Fibroblast of skin of left quadriceps (primary cell): ENCODE measurements around the gene RBBP8NL.

Experiments used
- DNase-seq, 2 experiments: peaks; one replicate each; pipeline ENCODE4 v3.0.0-alpha.2; 2013; ENCODE audit warnings: low read depth in 2 of 2

The RBBP8NL gene

DNA sequence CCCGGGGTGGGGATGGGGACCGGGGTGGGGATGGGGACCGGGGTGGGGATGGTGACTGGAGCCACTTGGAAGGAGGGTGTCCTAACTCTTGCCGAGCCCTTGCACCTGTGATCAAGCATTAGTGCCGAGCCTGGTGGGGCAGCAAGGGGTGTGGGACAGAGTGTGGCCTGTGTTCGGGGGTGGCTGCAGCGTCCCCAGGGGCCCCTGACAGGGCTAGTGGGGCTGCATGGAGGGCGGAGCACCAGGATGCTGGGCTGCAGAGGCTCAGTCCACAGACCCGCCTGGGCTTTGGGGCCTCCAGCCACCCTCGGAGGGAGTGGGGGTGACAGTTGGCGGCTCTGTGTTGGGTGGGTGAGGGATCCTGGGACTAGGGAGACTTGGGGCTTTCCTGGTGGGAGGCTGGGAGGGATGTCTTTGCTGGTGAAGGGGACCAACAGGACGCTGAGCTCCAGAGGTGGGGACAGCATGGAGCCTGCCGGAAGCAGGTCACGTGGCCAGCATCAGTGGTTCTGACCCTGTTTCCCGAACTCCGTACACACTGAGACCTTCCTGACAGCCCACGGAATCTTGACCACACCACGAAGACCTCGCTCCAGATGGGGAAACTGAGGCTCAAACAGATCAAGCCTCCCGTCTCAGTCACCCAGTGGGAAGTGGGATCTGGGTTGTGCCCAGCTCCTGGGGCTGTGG is 4.6 kb downstream of the RBBP8NL start:
- DNase-seq, result no peak

DNA sequence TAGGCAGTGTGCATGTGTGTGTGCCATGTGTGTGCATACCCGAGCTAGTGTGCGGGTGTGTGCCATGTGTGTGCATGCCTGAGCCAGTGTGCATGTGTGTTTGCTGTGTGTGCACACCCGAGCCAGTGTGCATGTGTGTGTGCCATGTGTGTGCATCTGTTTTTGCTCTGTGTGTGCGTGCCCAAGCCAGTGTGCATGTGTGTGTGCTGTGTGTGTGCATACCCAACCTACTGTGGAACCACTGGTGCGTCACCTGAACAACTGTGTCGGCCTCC is 5.7 kb downstream of the RBBP8NL start:
- DNase-seq, result no peak

DNA sequence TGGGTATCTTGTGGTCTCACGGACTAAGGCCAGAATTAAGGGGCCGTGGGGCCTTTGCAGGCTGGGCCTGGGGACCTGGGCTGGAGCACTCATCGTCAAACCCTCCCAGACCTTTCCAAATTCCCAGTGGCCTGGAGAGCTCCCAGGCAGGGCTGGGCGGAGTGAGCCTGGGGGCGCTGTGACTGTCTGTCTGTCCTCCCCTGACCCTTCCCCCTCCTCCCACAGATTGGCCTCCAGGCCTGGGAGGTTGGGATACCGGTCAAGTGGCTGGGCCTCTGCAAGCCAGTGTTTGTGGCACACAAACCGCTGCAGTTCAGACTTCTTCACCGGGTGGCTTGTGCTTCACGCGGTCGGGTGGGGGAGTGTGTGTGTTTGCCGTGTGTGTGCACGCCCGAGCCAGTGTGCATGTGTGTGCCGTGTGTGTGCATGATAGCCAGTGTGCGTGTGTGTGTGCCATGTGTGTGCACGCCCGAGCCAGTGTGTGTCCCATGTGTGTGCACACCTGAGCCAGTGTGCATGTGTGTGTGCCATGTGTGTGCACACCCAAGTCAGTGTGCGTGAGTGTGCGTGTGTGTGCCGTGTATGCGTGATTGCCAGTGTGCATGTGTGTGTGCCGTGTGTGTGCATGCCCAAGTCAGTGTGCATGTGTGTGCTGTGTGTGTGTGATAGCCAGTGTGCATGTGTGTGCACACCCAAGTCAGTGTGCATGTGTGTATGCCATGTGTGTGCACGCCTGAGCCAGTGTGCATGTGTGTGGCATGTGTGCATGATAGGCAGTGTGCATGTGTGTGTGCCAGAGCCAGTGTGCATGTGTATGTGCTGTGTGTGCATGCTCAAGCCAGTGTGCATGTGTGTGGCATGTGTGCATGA is 6.3 kb downstream of the RBBP8NL start:
- no peak for DNase-seq

DNA sequence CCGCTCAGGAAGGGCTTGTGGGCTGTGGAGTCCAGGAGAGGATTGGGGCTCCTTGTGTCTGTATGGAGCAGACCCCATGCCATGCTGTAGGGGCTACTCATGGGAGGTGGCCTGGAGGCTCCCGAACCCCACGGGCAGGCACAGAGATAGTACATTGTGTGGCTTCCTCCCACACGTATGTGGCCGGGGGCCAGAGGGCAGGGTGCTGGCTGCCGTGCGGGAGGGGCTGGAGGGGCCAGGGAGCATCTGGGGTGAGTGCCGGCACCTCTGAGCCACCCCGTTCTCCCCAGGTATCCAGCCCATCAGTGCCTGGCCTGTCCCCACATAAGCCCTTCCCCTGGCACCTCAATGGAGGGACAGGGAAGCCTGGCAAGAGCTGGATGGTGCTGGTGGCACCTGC is 7.6 kb downstream of the RBBP8NL start:
- no peak for DNase-seq

DNA sequence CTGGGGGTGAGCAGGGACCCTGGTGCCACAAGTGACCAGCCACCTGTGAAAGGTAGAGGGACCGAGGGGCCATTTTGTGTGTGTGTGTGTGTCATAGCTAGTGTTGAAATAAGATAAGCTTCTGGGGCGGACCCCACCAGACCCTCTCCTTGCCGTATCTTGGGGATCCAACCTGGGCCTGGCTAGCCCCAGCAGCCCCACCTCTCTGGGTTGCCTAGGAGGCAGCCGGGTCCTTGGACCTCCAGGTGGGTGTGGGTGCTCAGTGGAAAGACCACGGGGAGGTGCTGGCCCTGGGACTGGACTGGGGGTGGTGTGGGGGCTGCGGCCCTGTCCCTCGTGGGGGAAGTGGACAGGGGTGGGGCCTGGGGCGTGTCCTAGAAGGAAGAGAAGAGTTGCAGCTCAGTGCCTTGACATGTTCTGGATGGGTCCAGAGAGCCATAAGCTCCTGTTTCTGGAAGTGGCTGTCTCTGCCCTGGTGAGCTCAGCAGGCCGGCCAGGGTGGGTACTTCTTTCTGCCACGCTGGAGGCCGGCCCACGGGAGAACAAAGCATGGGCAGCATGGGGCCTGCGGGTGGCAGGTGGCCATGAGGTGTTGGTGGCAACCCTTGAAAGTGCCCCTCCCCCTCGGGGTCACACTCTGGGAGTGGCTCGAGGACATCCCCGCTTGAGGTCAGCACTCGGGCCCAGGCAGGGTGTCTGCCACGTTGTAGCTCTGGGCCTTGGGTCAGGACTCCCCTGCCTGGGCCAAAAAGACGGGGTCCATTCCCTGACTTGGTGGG is 8.4 kb downstream of the RBBP8NL start:
- DNase-seq, result no peak

DNA sequence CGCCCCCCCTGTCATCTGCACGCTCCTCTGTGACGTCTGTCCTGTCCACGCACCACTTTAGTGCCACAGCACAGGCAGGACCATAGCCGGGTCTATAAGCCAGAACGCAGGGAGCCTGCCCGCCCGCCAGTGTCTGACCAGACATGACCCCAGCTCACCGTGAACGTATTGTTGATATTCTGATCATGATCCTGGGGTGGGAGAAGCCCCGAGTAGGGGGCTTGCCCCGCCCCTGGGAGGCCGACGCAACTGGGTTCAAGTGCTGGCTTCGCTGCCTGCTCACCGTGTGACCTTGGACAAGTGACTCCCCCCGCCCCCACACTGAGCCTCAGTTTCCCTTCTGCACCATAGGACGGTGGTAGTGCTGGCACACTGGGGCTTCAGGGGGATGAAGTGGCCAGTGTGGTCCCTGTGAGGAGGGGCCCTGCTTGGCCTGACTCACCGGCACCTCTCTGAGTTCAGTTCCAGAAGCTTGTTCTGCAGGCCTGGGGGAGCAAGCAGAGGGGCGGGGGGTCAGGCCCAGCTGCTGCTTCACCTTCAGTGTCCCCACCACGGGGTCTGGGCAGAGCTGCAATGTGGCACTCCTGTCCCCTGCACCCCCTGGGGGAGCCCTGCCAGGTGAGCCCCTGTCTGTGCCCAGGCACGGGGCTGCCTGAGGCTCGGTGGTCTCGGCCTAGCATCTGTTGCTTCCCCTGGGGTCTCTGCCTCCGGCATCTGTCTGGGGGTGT is 9.2 kb downstream of the RBBP8NL start:
- no peak for DNase-seq

DNA sequence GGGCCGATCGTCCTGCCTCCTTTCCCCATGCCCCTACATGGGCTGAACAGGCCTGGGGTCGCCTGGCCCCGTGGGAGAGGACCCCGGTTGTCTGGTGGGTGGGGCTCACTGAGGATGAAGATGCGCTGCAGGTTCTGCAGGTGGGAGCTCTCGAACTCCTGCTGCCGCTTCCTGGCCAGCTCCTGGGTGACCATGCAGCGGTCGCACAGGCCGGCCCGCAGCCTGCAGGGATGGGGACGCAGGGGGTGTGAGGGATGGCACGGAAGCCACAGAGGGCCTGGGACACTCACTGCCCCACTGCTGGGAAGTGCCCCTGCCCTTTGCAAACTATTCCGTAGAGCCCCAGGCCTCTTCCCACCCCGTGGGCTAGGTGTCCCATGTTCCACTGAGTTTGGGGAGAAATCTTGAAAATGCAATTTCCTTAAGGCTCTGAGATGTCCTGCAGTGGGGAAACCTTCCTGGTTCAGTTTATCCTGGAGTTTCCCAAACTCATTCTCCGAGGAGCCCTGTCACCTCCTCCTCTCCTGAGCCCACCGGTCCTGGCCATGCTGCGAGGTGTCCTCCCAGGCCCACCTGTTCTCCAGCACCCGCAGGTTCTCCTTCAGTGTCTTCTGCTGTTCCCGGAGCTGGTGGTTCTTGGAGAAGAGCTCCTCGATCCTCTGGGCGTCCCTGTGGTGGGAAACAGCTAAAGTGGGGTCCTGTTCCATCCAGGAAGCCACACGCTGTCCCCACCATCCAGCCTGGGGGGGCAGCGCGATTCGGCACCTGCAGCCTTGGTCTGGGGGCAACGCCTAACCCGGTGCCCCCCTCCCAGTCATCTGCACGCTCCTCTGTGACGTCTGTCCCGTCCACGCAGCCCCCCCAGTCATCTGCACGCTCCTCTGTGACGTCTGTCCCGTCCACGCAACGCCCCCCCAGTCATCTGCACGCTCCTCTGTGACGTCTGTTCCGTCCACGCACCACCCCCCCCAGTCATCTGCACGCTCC is 10.4 kb downstream of the RBBP8NL start:
- no peak for DNase-seq

DNA sequence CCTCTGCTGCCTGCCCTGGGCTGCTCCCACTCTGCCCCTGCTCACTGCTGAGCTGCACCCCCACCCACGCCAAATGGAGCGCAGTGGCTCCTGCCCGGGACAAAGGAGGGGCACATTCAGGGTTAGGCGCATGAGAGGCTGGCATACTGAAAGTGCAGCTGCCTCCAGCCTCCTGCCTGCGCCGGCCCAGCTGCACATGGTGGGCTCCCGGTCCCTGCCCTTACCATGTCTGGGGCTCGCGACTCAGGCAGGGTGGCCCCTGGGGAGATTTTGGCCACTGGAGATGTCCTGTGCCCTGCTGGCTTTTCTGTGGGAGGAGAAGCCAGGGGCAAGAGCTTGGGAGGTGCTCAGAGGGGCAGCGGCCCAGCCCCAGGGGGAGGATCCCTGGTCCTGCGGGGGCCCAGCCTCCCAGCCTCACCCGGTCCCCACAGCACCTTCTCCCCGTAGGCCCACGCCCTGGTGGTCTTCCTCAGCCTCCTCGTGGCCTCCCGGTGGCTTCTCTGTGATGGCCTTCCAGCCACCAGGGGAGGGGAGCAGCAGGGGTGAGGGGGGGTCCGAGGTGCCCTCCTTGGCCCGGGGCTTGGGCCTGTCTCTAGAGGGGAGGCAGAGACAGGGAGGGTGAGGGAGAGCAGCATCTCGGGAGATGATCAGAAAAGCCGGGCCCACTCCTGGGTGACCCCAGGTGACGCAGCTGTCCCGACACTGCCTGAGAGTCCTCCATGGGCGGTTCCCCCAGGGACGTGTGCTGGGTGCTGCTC is 11.8 kb downstream of the RBBP8NL start:
- DNase-seq, result no peak

DNA sequence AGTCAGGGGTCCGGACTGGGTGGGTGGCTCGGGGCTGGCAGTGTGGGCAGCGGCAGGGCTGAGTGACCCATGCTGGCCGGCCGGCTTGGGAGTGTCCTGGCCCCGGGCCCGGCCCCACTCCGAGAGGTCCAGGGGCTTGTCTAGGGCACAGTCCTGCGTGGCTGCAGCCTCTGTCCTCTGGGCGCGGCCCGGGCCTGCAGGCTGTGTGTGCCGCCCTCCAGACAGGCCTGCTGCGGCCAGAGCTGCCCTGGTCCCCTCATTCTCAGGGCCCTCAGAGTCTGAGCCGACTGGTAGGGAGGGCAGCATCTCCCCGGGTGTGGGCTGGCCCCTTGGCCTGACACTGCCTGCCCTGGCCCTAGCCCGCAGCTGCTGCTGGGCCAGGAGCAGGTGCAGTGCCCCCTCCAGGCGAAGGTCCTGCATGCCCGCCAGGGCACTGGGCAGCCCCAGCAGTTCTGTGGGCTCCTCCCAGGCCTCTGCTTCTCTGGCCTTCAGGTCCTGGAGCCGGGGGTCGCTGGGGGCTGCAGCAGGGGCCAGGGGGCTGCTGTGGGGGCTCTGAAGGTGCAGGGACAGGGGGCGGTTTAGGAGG is 13.3 kb downstream of the RBBP8NL start:
- no peak for DNase-seq

DNA sequence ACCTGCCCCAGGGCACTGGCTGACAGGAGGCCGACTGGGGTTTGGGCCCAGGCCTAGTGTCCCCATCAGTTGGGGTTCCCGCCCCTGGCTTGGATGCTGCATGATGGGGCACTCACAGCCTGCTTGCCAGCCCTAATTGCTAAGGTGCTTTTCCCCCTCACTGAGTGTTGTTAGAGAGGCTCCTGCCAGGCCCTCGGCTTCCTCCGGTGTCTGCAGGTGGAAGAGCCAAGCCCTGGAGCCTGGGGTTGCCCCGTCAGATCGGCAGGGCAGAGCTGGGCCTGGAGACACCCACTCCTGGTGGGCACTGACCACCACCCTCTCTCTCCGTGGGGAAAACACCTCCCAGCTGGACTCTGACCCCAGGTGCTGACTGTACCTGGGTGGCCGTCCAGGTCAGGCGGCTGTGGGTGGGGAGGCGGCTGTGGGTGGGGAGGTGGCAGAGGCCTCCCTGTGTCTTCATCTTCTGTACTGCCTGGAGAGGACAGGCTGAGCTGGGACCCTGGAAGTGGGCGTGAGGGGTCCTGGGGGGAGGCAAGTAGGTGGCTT is 14.2 kb downstream of the RBBP8NL start:
- no peak for DNase-seq

DNA sequence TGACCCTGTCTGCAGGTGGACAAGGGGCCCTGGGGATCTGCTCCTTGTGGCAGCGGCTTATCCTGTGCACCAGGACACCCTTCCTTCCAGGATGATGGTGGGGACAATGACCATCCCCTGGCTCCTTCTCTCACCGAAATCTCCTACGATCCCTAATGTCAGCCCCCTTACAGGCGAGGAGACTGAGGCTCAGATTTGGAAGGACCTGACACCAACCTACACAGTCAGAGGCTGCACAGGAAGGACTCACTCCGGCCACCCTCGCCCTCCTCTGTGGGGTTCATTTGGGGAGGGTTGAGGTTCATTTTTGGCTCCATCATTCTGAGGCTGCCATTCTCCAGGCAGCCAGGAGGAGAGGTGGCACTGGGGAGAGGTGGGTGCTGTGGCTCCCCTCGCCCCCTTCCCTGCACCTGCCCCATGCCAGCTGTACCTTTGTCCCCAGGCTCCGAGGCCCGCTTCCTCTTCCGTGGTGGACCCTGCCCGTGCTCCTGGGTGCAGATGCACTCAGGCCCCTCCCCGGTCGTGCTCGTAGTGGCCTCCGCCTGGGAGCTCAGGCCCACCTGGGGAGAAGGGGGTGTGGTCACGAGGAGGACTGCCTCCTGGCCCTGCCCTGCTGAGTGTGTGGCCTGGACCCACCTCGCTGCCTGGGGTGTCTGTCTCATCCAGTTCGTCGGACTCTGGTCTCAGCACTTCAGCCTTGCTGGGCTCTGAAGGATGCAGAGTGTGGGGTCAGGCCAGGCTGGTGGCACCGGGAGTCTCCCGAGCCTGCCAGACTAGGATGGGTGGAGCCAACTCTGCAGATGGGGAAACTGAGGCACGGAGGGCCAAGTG is 14.9 kb downstream of the RBBP8NL start:
- DNase-seq, result no peak

DNA sequence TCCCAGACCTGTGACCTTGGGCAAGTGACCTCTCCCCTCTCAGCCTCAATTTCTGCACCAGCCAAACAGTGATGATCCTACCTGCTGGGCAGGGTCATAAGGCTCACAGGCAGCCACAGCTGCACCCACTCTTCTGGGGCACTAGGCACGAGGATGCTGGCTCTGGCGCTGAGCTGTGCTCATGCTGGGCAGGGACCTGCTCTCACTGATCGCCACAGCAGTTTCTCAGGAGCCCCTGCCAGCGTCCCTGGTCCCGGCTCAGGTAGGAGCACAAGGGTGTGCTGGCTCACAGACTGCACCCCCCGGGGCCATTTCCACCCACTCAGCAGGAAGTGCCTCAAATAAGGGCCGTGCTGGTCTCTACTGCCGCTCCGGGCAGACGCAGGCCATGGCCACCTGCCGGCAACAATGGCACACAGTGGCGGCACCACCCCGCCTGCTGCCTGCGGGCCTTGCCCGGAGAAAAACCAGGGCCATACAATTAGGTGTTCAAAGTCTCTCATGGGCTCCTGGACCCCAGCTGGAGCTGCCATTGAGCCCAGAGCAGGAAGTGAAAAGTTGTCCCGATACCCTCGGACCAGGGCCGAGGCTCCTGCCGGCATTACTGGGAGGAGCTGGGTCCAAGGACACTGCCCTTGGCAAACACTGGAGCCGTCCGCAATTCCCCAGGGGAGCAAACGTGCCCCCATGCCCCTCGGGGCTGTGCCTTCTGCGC is 15.7 kb downstream of the RBBP8NL start:
- DNase-seq, result no peak

DNA sequence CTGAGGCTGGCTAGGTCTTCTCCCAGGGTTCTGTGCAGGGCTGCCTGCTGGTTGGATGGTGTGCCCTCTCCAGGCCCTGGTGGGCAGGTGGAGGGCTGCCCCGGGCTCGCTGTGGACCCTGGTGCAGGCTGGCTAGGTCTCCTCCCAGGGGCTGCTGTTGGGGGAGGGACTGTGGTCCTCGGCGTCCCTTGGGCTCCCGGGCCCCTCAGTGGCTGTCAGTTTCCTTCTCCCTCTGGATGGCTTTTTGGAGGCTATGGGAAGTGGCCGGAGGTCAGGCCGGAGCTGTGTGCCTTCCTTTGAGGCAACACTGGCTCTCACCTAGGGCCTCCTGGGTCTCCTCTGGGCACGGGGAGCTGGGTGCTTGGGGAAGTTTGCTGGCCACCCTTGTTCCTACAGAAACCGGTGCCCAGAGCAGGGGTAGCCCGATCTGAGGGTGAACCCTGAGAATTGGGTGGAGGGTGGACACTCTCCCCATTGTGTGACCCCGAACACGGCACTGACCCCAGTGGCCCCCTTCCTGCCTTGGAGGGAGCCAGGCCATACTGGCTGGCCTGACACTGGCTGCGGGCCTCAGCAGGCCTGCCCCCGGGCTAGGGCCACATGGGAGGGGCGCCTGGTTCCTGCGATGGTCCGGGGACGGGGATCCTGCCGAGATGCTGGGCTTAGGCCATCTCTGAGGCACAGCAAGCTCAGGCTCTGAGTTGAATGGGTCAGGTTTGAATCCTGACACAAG is 16.4 kb downstream of the RBBP8NL start:
- no peak for DNase-seq

DNA sequence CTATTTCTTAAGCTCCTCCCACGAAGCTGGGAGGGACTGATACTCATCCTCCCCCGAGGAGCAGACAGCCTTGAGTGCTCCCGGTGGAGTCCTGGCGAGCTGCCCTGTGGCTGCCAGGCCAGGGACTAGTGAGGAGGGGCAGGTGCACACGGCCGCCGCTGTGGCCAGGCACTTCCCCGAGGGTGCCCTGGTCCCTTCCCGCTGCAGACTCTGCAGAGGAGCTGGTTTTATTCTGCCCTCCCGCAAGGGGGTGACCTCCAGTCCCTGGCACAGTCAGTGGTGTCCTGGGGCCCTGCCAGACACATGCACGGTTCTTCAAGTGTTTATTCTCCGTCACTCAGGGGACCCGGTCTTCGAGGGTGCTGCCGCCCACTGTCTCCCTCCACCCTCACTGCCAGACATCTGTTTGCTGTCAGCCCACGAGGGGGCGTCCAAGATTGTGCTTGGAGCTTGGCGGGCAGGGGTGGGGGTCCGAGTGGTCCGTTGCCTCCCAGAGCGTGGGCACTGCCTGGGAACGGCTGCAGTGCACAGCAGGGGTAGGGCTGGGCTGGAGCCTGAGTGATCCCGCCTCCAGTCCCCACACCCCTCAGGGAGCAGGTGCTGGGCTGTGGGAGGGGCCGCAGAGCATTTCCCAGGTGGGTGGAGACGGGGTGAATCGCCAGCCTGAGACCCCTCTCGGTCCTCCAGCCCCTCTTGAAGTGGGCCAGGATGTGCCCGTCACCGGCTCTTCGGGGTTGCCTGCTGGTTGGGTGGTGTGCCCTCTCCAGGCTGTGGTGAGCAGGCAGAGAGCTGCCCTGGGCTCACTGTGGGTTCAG is 17.2 kb downstream of the RBBP8NL start:
- DNase-seq, result no peak

DNA sequence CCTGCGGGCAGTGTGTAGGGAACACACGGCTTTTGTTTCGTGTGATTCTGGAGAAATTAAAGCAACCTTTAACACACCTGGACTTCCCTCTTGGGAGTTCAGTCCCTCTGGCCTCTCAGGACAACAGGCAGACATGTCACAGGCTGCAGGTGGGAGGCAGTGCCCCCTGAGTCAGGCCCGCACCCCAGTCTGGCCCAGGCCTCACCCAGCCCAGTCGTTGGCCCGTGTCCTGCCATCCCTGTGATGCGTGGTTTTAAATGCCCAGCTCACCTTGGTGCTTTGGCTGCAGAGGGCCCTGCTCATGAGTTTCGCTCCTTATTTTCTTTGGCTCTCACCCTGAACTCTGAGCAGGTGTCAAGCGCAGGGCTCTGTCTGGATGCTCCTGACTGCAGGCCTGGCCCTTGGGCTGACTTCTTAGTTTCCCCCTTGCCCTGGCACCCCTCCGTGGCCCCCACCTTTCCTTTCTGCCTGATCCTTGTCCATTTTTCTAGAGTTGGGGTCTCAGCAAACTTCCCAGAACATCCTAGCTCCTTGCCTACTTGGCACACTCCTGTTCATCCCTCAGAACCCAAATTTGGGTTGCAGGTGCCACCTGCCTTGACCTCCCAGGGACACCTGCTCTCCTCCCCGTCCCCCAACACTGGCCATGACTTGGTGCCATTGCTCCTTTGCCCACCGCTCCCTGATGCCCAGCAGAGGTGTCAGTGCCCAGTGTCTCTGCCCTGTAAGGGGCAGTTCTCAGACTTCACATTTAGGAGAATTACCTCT is 18.1 kb downstream of the RBBP8NL start:
- DNase-seq, result no peak

DNA sequence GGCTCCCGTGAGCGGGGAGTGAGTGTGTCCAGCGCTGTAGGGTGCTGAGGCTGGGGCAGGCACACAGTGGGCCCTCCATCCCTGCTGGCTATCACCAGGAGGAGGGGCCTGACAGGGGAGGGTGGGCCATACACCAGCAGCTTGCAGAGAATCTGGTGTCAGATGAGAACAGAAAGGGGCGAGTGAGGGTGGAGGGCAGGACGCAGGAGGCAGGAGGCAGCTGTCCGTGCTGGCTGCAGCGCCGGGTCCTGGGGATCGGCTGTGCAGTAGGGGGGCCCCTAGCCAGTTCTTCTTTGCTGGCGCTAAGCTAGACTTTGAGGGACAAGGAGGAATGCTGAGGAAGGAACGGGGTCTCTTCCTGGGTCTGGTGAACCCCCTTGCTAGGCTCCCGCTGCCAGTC is 18.7 kb downstream of the RBBP8NL start:
- no peak for DNase-seq
